Left renal pelvis (tissue), 4 donors: ENCODE data around the gene KCNT2. TPM values are rescaled to one million over a fixed set of nuclear protein-coding genes. Genes with fewer than 3 reads are reported as not detected.
"Not testable (repeated sequence)": the region's sequence is repeated elsewhere in the genome, so short reads cannot be mapped to it uniquely, and the experiment has no call there.

Experiments
- DNase-seq, 4 donors: peaks; one replicate each; pipeline ENCODE4 v3.0.0-alpha.2; 2013; ENCODE audit warnings: low read depth in 4 of 4, low spot score in 3 of 4
- polyA plus RNA-seq, 4 donors: library from polyadenylated mRNA; unstranded; fragments of 120-200 nt; gene quantifications; one replicate each; pipeline ENCODE4 v1.2.1, GENCODE V29; 2013; ENCODE audit not compliant: insufficient read length in 4 of 4

The KCNT2 gene
- polyA plus RNA-seq, 4 donors = 8.0 to 13.9 (median 12.0) TPM

DNA sequence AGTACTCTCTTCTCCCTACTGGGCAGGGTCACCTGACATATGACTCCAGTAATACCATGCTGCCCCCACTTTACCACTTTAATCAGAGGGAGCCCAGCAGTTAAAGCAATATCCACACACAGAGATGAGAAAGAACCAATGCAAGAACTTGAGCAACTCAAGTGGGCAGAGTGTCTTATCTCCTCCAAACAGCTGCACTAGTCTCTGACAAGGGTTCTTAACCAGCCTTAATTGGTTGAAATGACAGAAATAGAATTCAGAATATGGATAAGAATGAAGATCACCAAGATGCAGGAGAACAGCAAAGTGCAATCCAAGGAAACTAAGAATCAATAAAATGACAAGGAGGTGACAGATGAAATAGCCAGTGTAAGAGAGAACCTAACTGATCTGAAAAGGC is 91.0 kb downstream of the KCNT2 start:
- DNase-seq = no peak

- DNase-seq = no peak
Observed at GRCh38 chr1:196516373-196516772, 91.9 kb downstream of the KCNT2 start.

- no peak for DNase-seq
Observed at GRCh38 chr1:196515904-196516303, 92.3 kb downstream of the KCNT2 start.

DNA sequence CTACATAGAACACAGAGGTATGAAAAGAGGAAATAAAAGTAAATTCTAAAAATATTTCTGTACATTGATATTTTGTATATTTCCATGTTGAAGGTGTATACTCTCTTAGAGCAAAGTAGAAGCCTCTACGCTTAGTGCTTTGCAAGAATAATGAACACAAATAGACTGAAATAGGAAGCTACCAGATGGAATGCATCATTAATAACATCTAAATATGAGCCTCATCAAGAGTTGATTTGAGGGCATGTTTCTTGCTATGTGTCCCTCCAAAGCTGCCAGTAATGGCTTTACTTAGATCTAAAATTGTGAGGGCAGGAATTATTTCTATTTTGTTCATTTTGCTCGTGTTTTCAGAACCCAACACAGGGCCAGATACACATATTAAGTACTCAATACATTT is 94.4 kb downstream of the KCNT2 start:
- no peak for DNase-seq

DNA sequence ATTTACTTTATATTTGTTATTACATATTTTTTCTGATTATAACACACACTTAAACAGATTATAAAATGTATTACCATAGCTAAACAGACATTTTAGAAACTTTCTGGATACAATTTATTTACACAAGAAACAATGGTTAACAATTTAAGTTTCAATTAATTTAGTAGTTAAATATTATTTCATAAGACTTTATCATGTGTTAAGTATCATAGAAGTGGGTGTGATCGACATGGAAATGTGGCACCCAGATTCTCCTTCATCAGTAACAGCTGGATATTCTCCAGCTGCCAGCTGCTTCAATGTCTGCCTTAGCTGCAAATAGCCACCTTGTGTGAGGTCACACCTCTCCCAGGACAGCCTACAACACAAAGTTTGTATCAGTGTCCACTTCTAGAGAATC is 97.8 kb downstream of the KCNT2 start:
- no peak for DNase-seq

DNA sequence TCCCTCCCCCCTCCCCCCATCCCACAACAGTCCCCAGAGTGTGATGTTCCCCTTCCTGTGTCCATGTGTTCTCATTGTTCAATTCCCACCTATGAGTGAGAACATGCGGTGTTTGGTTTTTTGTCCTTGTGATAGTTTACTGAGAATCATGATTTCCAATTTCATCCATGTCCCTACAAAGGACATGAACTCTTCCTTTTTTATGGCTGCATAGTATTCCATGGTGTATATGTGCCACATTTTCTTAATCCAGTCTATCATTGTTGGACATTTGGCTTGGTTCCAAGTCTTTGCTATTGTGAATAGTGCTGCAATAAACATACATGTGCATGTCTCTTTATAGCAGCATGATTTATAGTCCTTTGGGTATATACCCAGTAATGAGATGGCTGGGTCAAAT is 104.0 kb downstream of the KCNT2 start:
- DNase-seq = not testable (repeated sequence)

- no peak for DNase-seq
Observed at GRCh38 chr1:196502437-196502836, 105.8 kb downstream of the KCNT2 start.

GRCh38 chr1:196501760-196502428 is 106.3 kb downstream of the KCNT2 start:
- no peak for DNase-seq

DNA sequence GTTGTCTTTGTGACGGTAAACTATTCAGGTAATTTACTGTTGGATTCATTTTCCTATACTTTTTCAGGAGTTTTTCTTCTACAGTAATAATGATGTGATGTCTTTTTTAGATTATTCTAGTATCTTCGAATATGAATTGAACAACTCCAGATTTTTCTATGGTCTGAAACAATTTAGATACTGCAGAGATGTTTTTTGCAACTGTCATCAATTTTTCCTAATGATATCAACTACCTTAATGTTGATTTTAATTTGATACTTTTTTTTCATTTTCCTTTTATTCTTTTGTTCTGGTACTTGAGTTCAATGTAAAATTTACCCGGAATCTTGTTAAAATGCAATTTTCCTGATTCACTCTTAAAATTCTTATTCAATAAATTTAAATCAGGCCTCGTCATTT is 110.4 kb downstream of the KCNT2 start:
- DNase-seq = no peak

- no peak for DNase-seq
Observed at GRCh38 chr1:196494766-196495165, 113.5 kb downstream of the KCNT2 start.

- no peak for DNase-seq
Observed at GRCh38 chr1:196493881-196494280, 114.4 kb downstream of the KCNT2 start.

GRCh38 chr1:196488579-196488978 is 119.7 kb downstream of the KCNT2 start:
- no peak for DNase-seq

- DNase-seq = no peak
Observed at GRCh38 chr1:196486346-196486745, 121.9 kb downstream of the KCNT2 start.

DNA sequence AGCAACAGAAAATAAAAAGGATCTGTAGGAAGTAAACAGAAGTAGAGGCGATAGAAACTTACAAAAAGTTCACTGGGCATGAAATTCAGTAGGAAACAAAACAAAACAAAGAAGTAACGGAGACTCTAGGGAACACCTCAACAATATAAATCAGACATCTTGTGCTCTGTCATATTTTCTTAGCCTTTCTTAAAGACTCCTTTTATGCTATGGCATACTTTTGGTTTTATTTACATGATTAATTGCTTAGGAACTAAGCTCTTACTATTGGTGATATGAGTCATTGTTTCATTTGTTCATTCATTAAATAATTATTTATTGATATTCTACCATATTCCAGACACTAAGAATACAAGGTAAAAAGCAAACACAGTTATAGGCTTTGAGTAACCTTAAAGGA is 126.6 kb downstream of the KCNT2 start:
- DNase-seq = no peak

GRCh38 chr1:196477262-196477661 is 131.0 kb downstream of the KCNT2 start:
- no peak for DNase-seq

- no peak for DNase-seq
Observed at GRCh38 chr1:196467230-196467925, 140.9 kb downstream of the KCNT2 start.

- DNase-seq = no peak
Observed at GRCh38 chr1:196466654-196467053, 141.6 kb downstream of the KCNT2 start.

DNA sequence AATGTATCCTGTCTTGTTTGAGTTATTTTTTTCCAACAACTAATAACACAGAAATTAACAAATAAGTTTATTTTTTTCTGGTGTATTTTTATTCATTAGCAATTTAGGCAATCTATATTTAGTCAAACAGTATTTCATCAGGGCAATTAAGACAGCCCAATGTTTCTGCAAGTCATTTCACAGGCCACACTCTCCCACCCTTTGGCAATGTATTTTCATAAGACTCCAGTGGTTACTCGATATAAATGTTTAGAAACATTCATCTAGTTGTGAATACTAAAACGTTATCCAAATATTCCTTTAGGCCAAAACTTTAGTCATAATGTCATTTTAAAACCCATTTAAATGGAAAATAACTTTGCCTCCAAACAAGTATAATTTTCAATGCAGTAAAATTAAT is 142.1 kb downstream of the KCNT2 start:
- DNase-seq = no peak

GRCh38 chr1:196464480-196464941 is 143.7 kb downstream of the KCNT2 start:
- DNase-seq = peak; percentile 12 to 36 (median 28)

DNA sequence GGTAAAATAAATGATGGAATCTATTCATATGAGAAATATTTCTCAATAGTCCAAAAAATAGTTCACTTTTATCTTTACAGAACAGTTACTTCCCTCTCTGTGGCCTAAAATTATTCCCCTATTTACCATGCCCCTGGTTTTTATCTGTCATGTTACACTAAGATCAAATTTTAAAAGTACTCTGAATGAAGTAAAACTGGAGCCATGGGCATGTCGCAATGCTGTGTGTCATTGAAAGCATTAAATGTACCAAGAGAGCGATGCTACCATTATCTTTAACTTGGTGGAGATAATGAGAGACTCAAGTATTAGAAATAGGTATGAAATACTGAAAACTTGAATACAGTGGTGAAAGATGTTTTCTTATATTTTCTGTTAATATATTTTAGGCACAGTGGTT is 146.2 kb downstream of the KCNT2 start:
- no peak for DNase-seq

DNA sequence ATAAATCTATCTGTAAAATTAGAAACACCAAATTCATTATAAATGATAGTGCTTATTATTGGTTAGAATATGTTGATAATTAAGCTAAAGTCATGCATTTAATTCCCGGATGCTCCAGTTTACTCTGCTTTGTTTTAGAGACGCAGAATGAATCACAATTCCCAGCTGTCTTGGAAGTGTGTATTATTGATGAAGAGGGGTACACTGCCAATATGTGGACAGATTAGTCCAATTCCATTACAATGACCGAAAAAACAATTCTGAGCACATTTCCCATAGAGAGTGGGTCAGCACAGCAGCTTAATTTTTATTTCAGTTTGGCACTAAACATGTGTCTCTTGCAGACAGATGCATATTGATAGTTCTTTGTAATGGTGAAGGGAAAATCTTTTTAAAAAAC is 146.7 kb downstream of the KCNT2 start:
- DNase-seq = no peak

DNA sequence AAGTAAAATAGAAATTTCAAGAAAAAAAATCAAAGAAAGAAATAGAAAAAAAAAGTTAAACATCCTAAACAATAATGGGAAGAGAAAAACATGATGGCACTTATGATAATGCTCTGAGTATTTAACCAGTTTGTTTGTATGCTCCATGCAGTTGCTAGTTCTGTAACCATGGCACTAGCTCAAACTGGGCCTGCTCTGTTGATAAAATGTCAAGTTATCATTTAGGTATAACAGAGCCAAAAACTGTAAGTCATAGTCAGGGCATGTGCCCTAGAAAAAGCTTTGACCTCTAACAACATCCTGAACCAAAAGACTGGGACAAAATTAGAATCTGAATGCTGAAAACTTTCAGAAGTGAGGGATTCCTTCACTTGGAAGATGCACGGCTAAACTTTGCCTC is 148.9 kb downstream of the KCNT2 start:
- DNase-seq = no peak
